PC-3 (cell line): Measurements from ENCODE around the gene RINL. TPM values are rescaled to one million over a fixed set of nuclear protein-coding genes. Genes with fewer than 3 reads are reported as not detected.
A peak's percentile ranks its signal among the peaks of the same experiment; 100 is the strongest.

Source experiments
- ATAC-seq: fragments of 200-7000 bp; cut with Tn5 transposase; 2 replicates; pipeline ENCODE4 v1.9.1; 2020; ENCODE audit warnings: mild to moderate bottlenecking, moderate library complexity
- Bru-seq: library from RNA; stranded (reverse); fragments of 400-500 nt; gene quantifications from one replicate; lab custom pipeline; 2021; lab: Mats Ljungman, UMichigan
- BruChase-seq, 2 experiments: library from RNA; stranded (reverse); fragments of 400-500 nt; gene quantifications; one replicate each; lab custom pipeline; 2021; lab: Mats Ljungman, UMichigan
- BruUV-seq: library from RNA; stranded (reverse); fragments of 400-500 nt; replicated peaks from 2 replicates; lab custom pipeline; 2021; lab: Mats Ljungman, UMichigan
- CTCF ChIA-PET: fragments of 300-600 bp; sonication (Branson Sonifier 250); formaldehyde crosslinking; loops from one replicate; lab custom pipeline; 2022; ENCODE audit warnings: antibody characterized with exemption; lab: Charles Lee
- POLR2A ChIA-PET: fragments of 300-600 bp; sonication (Branson Sonifier 250); formaldehyde crosslinking; loops from one replicate; lab custom pipeline; 2022; ENCODE audit warnings: antibody characterized with exemption; ENCODE audit not compliant: unreplicated experiment; lab: Charles Lee
- DNase-seq: peaks from one replicate; pipeline ENCODE4 v3.0.0-alpha.2; 2015
- H2AFZ ChIP-seq: fragments of 300-600 bp; sonication (generic); 2 replicates; pipeline ENCODE4 v1.6.0; 2016; ENCODE audit warnings: antibody characterized with exemption, low read length
- H3F3A ChIP-seq: fragments of 300-600 bp; sonication (generic); one replicate; pipeline ENCODE4 v1.6.0; 2017; ENCODE audit warnings: antibody characterized with exemption, low read length, control low read depth, mild to moderate bottlenecking; ENCODE audit not compliant: unreplicated experiment
- H3K27ac ChIP-seq: fragments of 300-600 bp; sonication (generic); 2 replicates; pipeline ENCODE4 v1.5.1; 2016; ENCODE audit warnings: mild to moderate bottlenecking, low read length
- H3K27me3 ChIP-seq: fragments of 300-600 bp; sonication (generic); 2 replicates; pipeline ENCODE4 v1.6.1; 2016; ENCODE audit warnings: low read length, mixed read lengths
- H3K36me3 ChIP-seq: fragments of 300-600 bp; sonication (generic); 2 replicates; pipeline ENCODE4 v1.6.1; 2016; ENCODE audit warnings: low read depth, mixed run types, low read length, mixed read lengths
- H3K4me1 ChIP-seq: fragments of 300-600 bp; sonication (generic); 2 replicates; pipeline ENCODE4 v1.5.1; 2016; ENCODE audit warnings: low read length; ENCODE audit not compliant: insufficient read depth
- H3K4me2 ChIP-seq: fragments of 300-600 bp; sonication (generic); 2 replicates; pipeline ENCODE4 v1.6.0; 2016; ENCODE audit warnings: low read length
- H3K4me3 ChIP-seq: fragments of 300-600 bp; sonication (generic); 2 replicates; pipeline ENCODE4 v1.5.1; 2016; ENCODE audit warnings: mild to moderate bottlenecking, low read length, mixed read lengths
- H3K79me2 ChIP-seq: fragments of 300-600 bp; sonication (generic); 2 replicates; pipeline ENCODE4 v1.6.1; 2017; ENCODE audit warnings: low read length, mixed read lengths
- H3K9ac ChIP-seq: fragments of 300-600 bp; sonication (generic); 2 replicates; pipeline ENCODE4 v1.6.0; 2016; ENCODE audit warnings: mild to moderate bottlenecking, low read length
- H3K9me2 ChIP-seq: fragments of 300-600 bp; sonication (generic); replicated peaks from 2 replicates; pipeline ENCODE4 v1.6.1; 2016; ENCODE audit warnings: mixed run types, low read length, mixed read lengths
- H3K9me3 ChIP-seq: fragments of 300-600 bp; sonication (generic); 2 replicates; pipeline ENCODE4 v1.6.1; 2016; ENCODE audit warnings: low read length, mixed read lengths
- H4K20me1 ChIP-seq: fragments of 300-600 bp; sonication (generic); 2 replicates; pipeline ENCODE4 v1.6.1; 2016; ENCODE audit warnings: low read length, mixed read lengths
- EZH2 ChIP-seq: fragments of 300-600 bp; sonication (generic); IDR thresholded peaks from one replicate; pipeline ENCODE4 v1.6.1; 2017; ENCODE audit warnings: antibody characterized with exemption, mild to moderate bottlenecking, low read length; ENCODE audit not compliant: unreplicated experiment
- EZH2phosphoT487 ChIP-seq: fragments of 300-600 bp; sonication (generic); IDR thresholded peaks from 2 replicates; pipeline ENCODE4 v1.6.1; 2018; ENCODE audit warnings: mild to moderate bottlenecking, antibody characterized with exemption, low read length, borderline replicate concordance
- intact Hi-C: fragments of 100-400 bp; cut with micrococcal nuclease; formaldehyde crosslinking; loops from 2 replicates; pipeline ENCODE4 v1.9.0; 2023
- long read RNA-seq: library from polyadenylated mRNA; unstranded; transcript quantifications from one replicate; pipeline ENCODE4 v2.0.0, GENCODE V29; 2021; ENCODE audit not compliant: unreplicated experiment
- total RNA-seq: library from RNA; depleted of rRNA; stranded (reverse); fragments of >200 nt; gene quantifications from 2 replicates; pipeline ENCODE4 v1.2.3, GENCODE V29; 2014; rRNA removed
- TF ChIP-seq, protein P1 (sequence below): fragments of 300-600 bp; sonication (generic); conservative IDR thresholded peaks from 2 replicates; pipeline ENCODE4 v1.5.1; 2017; ENCODE audit warnings: antibody characterized with exemption, low read depth, mild to moderate bottlenecking, low read length

RINL gene, protein sequence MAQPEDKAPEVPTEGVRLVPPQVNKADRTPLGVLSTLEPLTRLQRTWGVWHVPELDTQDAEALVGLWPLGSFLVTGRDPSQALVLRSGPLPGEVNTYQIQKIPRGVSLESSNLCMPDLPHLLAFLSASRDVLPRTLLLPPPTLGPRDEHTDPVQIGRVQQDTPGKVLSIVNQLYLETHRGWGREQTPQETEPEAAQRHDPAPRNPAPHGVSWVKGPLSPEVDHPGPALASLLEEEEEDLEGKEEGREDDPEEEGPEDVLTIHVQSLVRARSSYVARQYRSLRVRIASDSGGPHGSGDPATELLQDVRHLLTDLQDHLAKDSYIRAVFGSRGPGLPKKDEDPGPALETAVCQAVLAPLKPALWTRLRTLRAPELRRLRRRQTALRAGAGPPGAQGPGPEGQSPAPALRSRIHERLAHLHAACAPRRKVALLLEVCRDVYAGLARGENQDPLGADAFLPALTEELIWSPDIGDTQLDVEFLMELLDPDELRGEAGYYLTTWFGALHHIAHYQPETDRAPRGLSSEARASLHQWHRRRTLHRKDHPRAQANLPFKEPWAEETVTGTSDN
- total RNA-seq: 1.2 and 3.2 TPM in 2 replicates
- Bru-seq, nascent RNA: percentile 29 among the genes with signal in this experiment
- percentile 44 among the genes with signal in this experiment for BruChase-seq, experiment 1, labeled RNA remaining after a 6-hour chase
- BruChase-seq, experiment 2, labeled RNA remaining after a 2-hour chase: percentile 37 among the genes with signal in this experiment
- long read RNA-seq, partial matches to known transcripts: 5 of 5 reads
- long read RNA-seq, other reads (novel, unspliced or antisense): 0 of 5 reads

DNA sequence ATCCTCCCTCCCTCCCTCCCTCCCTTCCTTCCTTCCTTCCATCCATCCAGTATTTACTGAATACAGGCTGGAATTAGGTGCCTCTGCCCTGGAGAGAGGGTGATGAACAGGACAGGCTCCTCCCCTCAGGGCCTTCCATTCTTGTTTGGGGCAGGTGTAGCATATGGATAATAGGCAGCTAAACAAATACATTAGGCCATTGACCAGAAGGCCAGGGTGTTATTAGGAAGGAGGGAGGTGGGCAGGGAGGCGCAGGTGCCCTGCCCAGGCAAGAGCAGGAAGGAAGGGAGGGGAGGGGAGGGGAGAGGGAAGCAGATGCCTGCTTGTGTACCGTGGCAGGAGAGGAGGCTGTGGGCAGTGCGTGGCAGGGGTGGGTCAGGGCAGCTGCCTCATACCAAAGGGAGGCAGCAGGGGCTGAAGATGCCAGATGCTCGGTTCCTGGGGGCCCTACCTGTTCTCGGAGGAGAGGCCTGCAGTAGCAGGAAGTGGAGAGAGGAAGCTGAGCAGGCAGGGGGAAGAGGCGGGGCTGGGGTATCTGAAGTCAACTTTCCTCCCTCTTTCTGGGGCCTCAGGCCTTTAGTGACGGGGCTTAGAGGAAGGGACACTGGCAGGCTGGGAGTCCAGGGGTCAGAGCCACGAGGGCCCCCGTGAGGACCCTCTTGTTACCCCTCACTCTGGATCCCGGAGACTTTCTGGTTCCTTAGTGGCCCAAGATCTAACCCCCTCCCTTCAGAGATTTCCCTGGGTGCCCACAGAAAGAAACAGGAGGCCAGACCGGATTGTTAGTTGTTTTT is at the start of gene RINL:
Gene RINL (minus strand): TSS at position 495 of the 794 bp plus-strand sequence. CDS start 1,533 bp downstream, outside the sequence.
- no TSS peak for BruUV-seq
- Histone ChIP-seq H3K27me3 (no peaks in the 10 kb centered on the region), H3K4me3 (no peak within 1 kb of the TSS), H3F3A (no peaks in the 10 kb centered on the region), H3K9me2 (no peaks in the 10 kb centered on the region), H3K36me3 (no peaks in the 10 kb centered on the region), H4K20me1 (no peaks in the 10 kb centered on the region), H3K4me1 (no peaks in the 10 kb centered on the region), H3K9me3 (no peaks in the 10 kb centered on the region), H3K79me2 (no peaks in the 10 kb centered on the region), H3K9ac (no peak within 1 kb of the TSS), H2AFZ (no peak within 1 kb of the TSS), H3K4me2 (no peak within 1 kb of the TSS), H3K27ac (no peak within 1 kb of the TSS)
- ChIA-PET CTCF (no interaction called here), POLR2A (no interaction called here)
- peak; percentile 46 for ATAC-seq
- no peak for DNase-seq
- no peak for TF ChIP-seq EZH2
- no peak for TF ChIP-seq EZH2phosphoT487
- TF ChIP-seq, protein P1, sequence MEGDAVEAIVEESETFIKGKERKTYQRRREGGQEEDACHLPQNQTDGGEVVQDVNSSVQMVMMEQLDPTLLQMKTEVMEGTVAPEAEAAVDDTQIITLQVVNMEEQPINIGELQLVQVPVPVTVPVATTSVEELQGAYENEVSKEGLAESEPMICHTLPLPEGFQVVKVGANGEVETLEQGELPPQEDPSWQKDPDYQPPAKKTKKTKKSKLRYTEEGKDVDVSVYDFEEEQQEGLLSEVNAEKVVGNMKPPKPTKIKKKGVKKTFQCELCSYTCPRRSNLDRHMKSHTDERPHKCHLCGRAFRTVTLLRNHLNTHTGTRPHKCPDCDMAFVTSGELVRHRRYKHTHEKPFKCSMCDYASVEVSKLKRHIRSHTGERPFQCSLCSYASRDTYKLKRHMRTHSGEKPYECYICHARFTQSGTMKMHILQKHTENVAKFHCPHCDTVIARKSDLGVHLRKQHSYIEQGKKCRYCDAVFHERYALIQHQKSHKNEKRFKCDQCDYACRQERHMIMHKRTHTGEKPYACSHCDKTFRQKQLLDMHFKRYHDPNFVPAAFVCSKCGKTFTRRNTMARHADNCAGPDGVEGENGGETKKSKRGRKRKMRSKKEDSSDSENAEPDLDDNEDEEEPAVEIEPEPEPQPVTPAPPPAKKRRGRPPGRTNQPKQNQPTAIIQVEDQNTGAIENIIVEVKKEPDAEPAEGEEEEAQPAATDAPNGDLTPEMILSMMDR: no peak
- intact Hi-C loops: no loop called here

DNA sequence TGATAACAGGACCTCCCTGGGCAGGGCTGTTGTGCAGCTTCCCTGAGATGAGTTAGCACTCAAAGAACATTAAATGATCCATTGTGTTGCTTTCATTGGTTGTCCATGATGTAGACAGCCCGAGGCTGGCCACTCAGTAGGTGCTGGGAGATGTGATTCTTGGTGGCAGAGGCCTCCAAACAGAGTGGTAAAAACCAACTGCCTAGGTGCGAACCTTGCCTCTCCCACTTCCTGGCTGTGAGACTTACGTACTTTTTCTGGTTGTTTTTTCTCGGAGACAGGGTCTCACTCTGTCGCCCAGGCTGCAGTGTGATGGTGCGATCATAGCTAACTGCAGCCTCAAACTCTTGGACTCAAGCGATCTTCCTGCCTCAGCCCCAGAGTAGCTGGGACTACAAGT is 46.3 kb upstream of the RINL start:
- ChIA-PET CTCF (interaction anchor here (0.6 kb wide), 1 partner anchor 379 kb away, joined by 3 read pairs; no protein-coding TSS in a partner anchor), POLR2A (no interaction called here)
- Histone ChIP-seq H3K4me2 (no peak overlapping the region), H3K9me2 (no peaks in the 10 kb centered on the region), H3K36me3 (no peaks in the 10 kb centered on the region), H3K27me3 (no peaks in the 10 kb centered on the region), H3K27ac (no peak overlapping the region), H3K4me3 (no peak overlapping the region), H3K9me3 (no peaks in the 10 kb centered on the region), H3K4me1 (no peaks in the 10 kb centered on the region; the same call in 1 of the 2 replicates), H3K9ac (no peak overlapping the region), H4K20me1 (no peaks in the 10 kb centered on the region), H3K79me2 (peaks cover 14% of the 10 kb centered on the region), H3F3A (no peaks in the 10 kb centered on the region), H2AFZ (no peak overlapping the region)
- BruUV-seq: no TSS peak
- ATAC-seq (no peak), DNase-seq (no peak)
- intact Hi-C loops: no loop called here
- TF ChIP-seq, protein P1: no peak
- TF ChIP-seq EZH2: no peak
- TF ChIP-seq EZH2phosphoT487: no peak
